Astrocyte of the hippocampus (primary cell): ENCODE data around the gene MAP4K2.

Experiments used
- DNase-seq: peaks from one replicate; pipeline ENCODE4 v3.0.0; 2011; ENCODE audit warnings: low read depth, low spot score

The MAP4K2 gene

DNA sequence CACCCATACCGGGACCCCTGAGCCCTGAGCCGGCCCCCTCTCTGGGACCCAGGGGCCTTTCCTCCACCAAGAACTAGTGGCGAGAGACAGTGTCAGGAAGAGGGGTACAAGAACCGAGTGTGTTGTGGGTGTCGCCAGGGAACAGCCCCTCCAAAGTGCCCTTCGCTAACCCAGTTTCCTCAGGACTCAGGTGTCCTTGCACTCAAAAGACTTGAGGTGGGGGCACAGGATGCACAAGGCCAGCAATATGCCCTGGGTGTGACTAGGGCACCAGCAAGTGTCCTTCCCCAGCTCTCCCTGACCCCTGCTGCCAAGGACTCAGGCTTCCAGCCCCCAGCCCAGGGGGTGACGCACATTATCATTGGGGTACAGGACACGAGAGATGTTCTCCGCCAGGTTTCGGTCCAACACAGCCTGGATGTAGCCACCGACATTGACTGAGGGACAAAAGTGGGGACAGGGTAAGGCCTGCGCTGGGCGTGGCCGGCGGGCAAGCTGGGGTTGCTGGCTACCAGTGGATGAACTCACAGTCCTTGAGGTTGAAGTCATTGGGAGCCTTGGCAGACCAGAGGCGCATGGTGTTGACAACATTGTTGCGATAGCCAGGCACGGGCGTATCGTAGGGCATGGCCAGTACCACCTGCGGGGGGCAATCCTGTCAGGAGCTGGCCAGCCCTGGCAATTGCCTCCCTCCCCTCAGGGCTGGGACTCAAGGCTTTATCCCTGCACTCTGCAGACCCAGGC, 47.9 kb downstream of the MAP4K2 start:
- DNase-seq, result no peak

DNA sequence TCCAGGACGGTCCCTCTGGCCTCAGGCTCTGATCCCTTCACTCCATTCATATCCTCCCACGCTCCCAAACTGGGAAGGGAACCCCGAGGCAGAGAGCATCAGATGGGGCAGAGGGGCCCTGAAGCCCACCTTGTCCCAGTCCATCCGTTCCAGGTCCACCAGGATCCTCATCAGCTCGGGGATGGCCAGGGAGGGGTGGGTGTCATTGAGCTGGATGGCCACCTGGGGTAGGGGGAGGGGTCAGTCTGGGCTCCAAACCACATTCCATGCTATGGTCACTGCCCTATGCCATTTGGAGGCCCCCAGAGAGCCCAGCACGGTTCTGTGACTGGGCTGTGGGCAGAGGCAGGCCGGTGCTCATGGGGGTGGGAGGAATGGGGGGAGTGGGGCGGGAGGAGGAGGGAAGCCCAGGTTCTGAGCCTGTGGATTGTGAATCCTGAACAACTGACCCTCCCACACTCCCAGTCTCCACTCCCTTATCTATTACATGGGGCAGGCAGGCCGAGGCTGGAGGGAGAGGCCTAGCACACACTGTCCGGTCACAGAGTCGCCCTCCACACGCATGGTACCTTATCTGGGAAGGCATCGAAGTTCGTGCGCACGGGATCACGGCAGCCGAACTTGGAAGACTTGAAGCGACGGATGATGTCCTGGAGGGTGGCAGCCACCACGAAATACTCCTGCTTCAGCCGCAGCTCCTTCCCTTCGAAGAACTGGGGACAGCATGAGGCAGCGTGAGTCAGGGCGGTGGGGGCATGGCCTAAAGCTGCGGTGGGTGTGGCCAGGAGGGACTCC, 48.7 kb downstream of the MAP4K2 start:
- no peak for DNase-seq

DNA sequence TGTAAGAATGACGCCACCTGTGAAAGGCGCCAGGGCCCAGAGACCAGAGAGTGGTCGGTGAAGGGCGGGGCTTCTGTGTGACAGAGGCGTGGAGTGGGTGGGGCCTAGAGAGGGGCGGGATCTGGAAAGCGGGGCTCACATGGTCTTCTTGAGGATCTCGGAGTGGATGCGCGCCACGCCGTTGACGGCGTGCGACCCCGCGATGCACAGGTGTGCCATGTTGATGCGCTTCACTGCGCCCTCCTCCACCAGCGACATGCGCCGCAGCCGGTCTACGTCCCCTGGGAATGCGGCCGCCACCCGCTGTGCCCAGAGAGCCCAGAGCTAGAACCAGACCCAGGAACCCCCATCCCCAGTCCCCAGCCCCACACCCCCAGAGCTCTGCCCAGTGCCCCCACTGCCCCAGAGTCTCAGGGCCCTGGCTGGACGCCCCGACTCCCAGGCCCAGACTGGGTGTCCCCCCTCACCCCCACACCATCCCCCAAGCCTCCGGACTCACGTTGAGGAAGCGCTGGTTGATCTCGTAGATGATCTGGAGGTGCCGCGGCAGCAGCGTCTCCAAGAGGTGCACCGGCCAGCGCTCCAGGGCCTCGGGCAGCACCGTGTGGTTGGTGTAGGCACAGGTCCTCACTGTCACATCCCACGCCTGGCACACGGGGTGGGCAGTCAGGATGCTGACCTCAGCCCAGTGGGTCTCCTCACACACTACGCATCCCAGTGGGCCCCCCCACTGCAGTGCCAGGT, 49.5 kb downstream of the MAP4K2 start:
- DNase-seq, result no peak

DNA sequence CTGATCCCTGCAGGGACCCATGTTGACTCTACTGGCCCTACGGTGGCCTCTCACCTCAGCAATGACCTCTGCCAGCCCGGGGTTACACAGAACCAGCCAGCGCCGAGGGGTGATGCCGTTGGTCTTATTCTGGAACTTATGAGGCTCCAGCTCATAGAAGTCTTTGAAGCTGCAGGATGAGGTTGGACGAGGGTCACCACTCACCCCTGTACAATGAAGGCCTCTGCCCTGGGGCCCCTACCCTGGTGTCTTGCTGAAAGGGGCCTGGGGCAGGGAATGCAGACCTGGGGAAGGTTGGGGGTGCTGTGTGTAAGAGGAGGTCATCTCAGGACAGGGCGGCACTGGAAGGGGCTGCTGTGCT, 50.0 kb downstream of the MAP4K2 start:
- DNase-seq, result no peak

DNA sequence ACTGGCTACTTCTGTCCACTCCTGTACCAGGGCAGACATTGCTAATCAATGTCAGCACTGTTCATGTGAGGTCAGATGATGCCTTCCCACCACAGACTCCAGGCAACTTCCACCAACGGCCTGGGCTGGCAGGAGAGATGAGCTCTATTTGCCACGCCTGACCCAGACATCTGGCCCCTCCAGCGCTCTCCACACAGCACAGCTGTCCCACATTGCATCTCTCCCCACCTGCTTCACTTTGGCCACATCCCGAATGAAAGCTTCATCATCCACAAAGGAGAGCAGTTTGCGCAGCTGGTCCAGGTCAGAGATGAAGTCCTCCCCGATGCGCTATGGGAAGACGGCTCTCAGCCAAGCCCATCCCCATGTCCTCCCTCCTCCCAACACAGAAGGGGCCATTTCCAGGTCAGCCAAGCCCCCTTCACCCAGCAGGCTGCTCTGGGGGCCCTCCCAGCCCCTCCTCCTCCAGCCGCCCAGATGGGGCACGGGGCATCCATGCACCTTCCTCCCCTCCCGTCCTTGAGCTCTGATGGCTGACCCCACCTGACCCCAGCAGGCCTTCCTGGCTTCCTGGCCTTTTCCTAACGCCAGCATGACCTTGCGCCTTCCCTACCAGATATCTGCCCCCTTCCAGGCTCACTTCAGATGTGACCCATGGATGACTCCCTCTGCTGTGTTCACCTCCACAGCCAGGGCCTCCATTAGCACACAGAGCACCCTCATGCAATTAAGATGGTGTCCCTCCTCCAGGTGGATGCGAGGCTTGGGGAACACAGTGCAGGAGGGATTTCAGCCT, 50.6 kb downstream of the MAP4K2 start:
- DNase-seq, result no peak

DNA sequence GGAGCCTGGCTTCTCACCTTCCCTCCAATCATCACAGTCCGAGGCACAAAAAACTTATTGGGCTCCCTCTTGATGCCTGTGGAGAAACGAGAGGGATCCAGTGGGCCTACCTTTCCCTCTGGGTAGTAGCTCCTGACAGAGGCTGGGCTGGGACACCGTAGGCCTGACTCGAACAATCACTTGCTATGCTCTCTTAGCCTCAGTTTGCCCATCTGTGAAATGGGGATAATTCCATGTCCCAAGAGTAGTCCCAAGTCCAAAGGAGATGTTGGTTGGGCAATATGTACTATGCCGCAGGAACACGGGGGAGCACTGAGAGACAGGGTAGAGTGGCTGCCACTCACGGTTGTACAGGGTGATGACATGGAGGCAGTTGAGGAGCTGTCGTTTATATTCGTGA, 51.4 kb downstream of the MAP4K2 start:
- no peak for DNase-seq

DNA sequence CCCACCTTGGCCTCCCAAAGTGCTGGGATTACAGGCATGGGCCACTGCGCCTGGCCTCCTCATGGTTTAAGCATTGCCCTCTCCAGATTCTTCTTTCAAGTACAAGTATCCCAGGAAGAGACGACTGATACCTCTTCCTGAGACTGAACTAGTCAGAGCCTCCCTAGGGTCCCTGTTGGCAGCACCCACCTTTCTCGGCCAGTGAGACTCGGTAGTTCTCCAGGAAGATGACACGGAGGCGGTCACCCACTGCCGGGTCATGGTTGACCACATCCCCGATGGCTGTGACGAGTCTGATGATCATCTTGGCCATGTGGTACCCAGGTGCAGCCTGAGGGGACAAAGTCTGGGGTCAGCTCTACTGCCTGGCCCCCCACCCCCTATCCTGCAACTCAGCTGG, 51.9 kb downstream of the MAP4K2 start:
- no peak for DNase-seq

DNA sequence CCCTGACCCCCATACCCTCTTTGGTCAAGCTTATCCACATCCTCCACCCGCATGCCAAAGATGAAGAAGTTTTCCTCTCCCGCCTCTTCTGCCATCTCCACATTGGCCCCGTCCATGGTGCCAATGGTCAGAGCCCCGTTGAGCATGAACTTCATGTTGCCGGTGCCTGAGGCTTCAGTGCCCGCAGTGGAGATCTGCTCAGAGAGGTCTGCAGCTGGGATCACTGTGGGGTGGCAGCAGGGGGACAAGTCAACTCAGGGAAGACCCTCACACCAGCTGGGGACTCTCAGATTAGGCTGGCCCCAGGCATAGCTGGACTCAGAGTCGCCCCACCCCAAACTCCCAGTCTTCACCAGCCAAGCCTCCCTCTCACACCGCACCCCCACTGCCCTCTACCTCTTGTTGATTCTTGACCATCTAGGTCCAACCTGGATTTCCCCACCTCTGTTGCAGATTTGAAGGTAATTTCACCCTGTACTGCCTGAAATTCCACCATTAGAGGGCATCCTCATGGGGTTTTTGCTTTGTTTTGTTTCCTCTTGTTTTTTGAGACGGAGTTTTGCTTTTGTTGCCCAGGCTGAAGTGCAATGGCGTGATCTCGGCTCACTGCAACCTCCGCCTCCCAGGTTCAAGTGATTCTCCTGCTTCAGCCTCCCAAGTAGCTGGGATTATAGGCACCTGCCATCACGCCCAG, 52.5 kb downstream of the MAP4K2 start:
- DNase-seq, result no peak

DNA sequence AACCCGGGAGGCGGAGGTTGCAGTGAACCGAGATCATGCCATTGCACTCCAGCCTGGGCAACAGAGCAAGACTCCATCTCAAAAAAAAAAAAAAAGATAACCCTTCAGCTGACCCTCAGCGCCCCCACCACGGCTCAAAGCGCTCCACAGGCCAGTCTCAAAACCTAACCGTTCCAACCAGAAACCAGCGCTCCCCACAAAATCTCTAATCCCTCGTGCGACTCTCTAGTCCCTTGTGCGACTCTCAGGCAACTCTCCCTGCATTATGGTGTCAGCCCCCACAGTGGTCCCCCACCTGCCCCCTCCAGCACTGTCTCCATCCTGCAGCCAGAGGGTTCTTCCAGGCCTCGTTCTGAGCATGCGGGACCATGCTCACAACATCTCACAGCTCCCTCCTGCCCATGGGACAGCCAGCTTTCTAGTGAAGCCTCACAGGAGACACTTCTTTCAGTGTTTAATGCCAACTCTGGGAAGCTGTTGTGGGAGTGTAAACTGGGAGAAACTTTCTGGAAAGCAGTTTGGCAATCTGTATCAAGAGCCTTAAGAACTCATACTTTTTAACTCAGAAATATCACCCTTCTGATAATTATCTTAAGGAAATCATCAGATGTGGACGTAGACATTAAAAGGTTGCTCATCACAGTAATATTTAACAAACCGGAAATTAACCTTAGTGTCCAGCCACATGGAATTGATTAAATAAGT, 54.9 kb downstream of the MAP4K2 start:
- no peak for DNase-seq

DNA sequence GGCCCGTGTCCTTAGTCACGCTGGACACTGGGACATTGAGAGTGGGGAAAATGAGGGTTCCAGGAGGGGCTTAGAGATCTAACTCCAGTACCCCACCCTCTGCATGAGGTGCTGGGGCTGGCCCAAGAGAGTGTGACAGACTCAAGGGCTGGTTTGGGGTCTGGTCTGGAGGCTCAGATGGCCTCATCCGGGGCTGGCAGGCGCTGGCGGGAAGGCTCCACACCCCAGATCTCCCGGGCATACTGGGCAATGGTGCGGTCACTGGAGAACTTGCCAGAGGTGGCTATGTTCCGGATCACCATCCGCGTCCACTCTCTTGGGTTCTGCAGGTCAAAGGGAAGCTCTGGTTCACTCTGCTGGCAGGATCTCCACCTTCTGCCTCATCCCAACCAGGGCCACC, 56.5 kb downstream of the MAP4K2 start:
- DNase-seq, result no peak

DNA sequence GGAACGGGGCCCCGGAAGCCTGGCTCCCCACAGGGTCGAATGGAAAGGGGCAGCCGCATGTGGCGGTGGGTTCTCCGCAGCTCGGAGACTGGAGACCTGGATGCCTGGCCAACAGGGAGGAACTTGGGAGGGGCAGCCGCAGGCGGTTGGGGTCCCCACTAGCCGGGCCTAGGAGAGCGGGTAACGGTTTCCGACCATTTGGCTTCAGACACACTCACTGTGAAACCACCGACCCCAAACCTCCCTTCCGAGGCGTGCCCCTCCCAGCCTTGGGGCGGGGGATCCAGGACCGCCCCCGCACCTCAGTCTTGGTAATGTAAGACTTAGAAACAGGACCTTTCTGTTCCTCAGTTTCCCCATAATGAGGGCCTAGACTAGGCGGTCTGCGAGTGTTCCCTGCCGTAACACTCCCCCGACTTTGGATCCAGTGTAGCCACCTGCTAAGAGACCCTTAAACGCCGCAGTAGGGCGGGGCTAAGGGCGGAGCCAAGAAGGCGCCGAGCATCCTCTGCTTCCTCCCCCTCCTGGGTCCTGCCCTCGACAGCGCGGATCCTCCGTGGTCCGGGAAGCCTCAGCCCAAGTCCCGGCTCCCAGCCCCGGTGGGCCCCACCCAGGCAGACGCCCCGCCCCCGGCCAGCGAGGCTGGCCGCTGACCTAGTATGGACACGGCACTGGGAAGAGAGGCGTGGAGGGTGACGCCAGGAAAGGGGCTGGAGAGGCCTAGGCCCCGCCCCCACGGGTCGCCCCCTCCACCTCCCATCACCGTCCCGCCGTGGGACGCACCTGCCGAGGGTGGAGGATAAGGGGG, 57.3 kb downstream of the MAP4K2 start:
- peak; percentile 70 for DNase-seq

DNA sequence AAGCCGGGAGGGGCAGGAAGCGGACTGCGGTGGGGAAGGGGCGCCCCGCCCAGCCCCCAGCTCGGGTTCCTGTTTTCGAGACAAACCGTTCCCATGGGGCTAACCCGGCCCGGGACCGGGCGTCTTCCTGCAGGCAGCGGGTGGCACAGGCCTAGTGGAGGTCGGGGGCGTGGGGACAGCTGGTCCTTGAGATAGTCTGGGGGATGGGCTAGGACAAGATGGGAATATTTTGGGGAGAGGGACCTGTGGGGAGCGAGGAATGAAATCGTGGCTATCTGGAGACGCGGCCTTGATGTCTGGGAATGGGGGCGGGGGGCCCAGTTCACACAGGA, 57.9 kb downstream of the MAP4K2 start:
- peak; percentile 26 for DNase-seq

DNA sequence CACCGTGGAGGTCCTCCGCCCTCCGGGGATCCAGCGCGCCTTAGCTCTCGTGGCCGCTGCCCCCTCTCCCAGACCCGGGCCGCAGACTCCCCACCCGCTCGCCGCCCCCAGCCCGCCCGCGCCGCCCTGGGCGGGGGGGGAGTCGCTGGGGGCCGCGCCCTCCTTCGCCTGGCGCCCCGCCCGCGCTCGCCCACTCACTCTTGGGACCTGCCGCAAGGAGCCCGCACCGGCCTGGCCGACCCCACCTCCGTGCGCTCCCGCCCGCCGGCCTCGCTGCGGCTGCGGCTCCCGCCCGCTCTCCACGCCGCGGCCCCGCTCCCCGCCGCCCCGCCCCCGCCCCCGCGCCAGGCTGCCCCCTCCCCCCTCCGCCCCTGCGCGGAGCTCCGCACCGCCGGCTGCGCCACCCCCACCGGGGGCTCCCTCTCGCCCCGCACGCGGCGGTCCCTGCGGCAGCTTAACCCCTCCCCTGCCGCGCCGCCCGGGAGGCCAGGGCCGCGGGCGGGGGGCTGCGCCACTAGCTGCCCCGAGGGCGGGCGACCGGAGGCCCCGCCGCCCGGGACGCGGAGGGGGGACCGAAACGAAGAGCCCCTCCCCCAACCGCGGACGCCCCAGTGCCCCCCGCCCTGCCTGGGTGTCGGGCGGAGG, 58.3 kb downstream of the MAP4K2 start:
- no peak for DNase-seq

DNA sequence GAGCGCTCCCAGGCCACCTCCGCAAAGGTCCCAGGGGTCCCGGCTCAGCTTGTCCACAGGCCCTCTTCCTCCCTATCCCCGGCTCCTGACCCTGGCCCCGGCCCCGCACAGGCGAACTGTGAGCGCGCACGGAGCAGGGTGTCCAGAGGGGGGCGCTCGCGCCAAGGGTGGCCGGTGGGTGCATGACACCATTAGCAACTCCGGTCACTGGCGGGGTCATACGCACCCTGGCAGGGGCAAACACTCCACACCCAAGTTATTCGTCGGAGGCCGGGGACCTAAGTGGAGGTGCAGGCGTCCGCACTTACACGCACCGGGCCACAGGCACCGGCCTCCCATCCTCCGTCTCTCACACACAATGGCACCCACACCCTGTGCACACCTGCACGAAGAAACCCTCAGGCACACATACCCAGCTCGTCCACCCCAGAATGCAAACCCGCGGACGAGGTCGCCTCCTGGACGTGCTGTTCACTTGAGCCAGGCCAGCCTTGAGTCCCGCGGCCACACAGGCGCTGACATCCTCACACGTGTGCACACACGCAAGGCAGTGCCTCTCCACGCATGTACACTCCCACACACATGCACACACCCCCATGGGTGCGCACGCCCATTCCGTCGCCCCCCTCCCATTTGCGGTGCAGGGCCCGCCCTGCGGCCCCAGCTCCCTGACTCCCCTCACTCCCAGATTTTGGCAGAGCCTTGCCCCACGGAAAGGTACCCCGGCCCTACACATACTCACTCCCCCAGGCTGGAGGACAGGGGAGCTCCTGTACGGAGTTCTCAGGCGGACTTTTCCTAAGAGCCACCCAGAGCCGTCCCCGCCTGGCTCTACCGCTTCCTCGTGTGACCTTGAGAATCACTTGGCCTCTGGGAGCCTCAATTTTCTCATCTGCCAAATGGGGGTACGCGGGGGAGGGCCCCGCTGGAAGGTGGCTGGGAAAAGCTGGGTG, 59.1 kb downstream of the MAP4K2 start, which contains the start of gene RASGRP2:
Gene RASGRP2, minus strand, starts transcription at position 552 of the 953 bp plus-strand sequence. CDS start 1,276 bp downstream, outside the sequence.
- peak; percentile 49 for DNase-seq

DNA sequence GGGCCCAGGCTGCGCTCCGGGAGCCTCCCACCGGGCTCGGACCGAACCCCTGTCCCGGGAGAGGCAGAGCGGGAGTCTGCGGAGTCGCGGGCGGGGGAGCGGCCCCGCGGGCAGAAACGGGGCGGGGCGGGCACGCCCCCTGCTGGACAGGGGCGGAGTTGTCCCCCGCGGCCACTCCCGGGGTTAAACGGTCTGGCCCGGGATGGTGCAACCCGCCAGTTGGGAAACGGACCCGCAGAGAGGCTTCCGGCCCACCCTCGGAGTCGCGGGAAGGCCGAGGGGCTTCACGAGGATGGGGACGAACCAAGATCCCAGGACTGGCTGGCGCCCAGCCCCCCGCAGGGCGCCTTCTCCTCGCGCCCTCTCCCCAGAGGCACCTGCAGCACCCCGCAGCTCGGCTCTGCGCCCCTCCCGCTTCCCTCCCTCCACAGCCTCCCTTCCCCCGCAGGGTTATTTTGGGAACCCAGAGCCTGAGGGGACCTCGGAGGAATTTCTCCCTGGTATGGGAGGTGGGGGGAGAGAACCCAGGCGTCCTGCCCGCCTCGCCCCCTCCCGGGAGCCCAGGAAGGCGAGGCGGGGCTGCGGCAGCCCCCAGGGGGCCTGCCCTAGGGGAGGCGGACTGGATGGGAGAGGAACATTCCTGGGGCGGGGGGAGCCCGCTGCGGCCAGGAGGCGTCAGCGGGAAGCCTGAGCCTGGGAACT, 60.0 kb downstream of the MAP4K2 start:
- peak; percentile 65 for DNase-seq

DNA sequence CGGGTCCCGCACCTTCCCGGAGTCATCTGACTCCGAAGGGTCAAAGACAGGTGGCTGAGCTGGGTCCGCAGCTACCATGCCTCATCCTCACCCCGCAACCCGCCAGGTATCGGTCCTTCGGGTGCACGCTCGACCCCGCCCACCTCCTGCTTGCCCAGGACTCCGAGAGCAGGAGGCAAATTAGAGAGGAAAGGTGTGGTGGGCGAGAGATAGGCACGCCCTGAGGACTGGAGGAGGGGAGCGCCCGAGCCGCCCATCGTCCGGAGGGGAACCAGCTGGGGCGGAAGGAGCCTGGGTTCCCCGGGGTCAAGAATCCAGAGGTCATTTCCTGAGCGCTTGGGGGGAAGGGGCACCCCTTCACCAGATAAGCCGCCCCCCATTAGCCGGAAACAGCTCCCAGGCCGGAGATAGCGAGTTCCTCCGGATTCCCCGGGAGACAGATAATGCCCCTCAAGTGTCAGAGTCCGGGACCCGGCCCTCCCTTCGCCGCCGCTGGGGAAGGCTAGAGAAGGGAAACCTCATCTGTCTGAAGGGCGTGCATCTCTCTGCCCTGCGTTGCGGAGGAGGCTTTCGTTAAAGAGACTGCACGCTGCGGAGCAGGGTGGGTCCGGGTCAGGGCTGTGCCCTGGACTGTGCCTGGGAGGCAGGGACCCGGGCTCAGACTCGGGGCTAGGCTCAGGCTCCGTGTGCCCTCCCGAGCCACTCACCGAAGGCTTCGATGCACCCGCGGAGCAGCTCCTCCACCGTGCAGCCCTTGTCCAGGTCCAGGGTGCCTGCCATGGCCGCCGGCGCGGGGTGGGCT, 60.7 kb downstream of the MAP4K2 start:
- DNase-seq, result peak; percentile 14
